GM21786 (cell line): ENCODE measurements around the gene STRA8.

Experiments
- ATAC-seq: cut with Tn5 transposase; IDR thresholded peaks from one replicate; pipeline ENCODE4 v1.9.1; 2021; ENCODE audit not compliant: unreplicated experiment

Gene STRA8

DNA sequence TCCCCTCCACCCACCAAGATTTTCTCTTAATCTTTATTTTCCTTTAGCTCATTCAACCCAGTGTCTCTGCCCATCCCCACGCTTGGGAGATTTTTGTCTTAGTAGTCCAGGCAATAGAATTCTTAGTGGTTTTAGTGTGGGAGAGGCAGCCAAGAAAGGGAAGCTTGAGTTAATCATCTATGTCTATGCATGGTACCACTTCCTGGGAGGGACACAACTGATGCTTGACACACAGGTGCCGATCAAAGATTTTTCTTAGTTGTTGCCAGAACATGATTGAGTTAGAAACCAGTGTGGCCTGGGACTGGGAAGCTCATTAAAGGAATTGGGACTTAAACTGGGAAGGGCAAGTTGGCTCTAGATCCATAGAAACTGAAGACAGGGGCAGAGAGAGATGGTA lies 3.1 kb downstream of the STRA8 start:
- peak; percentile 83 for ATAC-seq

DNA sequence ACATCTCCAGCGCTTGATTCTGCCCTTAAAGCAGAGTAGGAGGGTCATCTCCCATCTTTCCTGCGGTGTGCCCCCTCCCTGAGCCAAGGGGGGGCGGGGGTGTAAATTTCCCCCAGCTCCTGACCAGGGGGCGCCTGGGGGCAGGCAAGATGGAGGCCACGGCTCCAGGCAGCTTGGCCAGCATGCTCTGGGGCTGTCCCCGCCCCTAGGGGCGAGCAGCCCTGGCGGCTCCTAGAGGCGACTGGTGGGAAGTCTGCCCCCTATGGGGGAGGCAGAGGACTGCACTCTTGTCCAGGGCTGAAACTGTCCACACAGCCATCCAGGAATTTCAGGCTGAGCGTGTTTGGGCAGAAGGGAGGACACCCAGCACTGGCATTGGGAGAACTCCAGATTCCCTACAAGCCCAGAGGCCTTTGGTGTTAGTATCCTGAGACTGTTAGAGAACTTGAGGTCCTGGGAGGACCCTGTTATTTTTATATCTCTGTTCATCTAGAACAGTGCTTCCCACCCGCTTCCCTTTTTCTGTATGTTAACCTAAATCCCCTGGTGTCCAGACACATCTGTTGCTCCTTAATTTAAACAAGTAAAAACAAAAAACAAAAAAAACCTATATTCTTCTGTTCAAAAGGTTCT lies 4.6 kb downstream of the STRA8 start:
- no peak for ATAC-seq

DNA sequence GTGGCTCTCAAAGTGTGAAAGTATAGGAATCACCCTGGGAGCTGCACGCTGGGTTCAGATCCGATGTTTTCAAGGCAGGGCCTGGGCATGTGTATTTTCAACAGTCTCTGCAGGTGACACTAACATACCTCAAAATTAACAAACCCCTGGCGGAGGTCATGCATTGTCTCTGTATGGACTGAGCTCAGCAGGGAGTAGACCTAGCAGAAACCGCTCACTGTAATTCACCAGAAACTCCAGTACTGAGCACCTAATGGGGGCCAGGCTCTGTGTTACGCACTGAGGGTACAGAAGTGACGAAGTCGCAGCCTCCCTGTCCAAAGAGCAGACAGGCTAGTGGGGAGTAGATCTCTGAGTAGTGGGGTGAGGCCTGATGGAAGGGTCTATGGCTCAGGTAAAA lies 5.6 kb downstream of the STRA8 start:
- ATAC-seq, result no peak

DNA sequence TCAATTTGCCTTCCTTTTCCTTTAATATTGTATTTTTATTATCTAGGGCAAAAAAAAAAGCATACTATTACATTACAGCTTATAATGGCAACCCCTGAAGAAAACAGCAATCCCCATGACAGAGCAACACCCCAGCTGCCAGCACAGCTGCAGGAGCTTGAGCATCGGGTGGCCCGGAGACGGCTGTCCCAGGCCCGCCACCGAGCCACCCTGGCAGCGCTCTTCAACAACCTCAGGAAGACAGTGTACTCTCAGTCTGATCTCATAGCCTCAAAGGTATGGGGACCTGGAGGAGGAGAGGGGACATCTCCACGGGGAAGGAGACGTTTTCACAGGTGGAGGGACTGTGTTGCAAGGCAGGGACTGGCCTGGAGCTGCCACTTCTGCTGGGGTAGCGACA lies 6.8 kb downstream of the STRA8 start:
- ATAC-seq, result no peak

DNA sequence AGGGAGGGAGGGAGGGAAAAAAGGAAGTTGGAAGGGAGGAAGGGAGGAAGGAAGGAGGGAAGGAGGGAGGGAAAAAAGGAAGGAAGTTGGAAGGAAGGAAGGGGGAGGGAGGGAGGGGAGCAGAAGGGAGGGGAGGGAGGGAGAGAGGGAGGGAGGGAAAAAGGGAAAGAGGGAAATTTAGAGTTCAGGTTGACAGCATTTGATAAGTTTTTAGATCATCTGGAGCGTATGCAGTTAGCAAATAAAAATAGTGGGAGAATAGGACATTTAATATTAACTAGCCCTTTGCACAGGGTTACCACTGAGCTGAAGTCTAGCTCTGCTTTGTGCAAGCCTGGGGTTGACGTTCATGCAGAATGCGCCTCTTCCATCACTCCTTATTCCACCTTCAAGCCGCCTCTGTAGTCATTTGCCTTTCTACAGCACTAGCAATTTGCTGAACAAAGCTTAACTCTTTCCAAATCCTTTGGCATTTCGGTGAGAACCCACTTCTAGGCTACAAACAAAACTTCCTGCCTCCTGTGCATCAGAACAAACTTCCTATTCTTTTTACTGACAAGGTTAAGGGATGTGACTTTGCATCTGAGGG lies 8.6 kb downstream of the STRA8 start:
- no peak for ATAC-seq

DNA sequence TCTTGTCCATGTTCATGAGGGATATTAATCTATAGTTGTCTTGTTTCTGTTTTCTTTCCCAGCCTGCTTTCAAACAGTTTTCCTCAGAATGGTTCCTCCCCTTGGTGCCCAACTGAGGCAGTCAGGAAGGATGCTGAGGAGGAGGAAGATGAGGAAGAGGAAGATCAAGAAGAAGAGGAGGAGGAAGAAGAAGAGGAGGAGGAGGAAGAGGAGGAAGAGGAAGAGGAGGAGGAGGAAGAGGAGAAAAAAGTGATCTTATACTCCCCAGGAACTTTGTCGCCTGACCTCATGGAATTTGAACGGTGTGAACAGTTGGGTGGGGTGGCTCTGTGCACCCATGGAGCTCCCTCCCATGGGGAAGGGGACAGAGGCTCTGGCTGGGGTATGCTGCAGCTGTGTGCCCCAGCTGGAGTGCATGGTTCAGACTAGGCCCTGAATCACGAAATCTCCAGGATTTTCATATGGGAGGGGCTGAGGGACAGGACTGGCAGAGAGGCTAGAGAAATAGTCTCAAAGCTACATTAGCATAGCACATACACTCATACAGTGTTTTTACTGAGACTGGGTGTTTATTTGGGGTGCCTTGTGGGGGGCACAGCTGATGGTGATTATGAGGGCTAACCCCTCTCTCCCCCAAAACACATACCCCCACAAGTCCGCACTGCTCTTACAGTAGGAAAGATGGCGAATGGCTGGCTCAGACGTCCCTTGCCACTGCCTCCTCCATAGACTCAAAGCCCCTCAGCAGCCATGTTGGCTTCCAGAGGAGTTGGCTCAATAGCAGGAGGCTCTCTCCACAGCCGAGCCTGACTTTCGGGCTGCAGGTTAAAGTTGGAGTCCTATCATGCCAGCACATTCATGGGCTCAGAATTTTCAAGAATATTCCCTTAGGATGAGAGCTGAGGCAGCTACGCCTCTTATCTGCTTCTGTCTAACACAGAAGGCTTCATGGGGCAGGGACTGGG lies 11.9 kb downstream of the STRA8 start:
- no peak for ATAC-seq

DNA sequence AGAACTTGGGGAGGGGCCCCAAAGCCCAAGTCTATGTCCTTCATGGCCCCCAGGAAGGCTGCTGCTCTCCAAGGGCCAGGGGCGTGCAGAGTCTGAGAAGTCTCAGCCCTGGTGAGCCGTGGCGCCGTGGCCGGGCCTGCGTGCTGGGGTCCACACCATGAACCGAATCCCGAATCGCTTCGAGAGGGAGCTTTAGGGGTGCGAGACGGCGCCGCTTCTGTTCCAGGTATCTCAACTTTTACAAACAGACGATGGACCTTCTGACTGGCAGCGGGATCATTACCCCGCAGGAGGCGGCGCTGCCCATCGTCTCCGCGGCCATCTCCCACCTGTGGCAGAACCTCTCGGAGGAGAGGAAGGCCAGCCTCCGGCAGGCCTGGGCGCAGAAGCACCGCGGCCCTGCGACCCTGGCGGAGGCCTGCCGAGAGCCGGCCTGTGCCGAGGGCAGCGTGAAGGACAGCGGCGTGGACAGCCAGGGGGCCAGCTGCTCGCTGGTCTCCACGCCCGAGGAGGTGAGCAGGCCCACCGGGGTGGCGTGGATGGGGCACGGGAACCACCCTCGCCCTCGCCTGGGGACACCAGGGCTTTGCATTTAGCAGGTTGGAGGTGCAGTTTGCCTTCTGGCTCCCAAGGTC lies 12.7 kb downstream of the STRA8 start:
- ATAC-seq, result no peak

DNA sequence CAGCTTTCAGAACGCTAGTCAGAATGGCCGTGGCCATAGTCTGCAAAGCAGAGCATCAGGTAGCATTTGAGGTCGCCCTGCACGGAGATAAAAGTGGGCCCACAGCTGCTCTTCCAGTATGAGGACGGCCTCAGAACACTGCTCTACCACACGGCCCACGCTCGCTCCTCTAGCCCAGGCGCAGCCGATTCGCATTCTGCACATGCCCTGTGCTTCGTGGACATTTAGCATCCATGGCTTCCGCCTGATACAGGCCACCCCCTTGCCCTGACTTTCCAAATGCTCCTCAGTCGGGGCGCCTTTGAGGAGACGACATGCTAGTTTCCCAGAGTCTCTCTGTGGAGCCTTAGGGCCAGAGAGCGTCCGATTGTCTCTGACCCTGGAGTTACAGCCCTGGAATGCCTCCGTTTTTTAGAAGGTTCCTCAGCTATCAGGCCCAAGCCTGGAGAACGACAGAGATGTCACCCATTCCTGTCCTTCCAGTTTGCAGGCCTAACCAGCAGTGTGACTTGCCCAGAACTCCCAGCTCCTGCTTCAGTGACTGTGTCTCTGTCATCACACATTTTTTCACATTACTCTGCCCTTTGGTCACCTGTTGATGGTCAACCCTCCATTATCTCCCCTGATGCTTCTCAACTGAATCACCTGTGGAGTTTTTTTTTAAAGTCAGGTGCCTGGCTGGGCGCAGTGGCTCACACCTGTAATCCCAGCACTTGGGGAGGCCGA lies 14.3 kb downstream of the STRA8 start:
- ATAC-seq, result no peak

DNA sequence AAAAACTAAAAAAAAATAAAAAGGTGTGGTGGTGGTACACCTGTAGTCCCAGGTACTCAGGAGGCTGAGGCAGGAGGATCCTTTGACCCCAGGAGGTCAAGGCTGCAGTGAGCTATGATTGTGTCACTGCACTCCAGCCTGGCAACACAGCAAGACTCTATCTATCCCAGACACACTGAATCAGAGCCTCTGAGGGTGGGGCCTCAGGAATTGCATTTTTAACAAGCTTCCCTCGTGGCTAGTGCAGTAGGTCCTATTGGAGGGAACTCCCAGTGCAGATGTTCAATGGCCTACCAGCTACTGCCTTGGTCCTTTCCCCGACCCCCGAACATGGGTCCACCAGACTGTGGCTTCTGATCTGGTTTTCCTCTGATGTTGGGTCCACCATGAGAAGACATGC lies 14.9 kb downstream of the STRA8 start:
- no peak for ATAC-seq

DNA sequence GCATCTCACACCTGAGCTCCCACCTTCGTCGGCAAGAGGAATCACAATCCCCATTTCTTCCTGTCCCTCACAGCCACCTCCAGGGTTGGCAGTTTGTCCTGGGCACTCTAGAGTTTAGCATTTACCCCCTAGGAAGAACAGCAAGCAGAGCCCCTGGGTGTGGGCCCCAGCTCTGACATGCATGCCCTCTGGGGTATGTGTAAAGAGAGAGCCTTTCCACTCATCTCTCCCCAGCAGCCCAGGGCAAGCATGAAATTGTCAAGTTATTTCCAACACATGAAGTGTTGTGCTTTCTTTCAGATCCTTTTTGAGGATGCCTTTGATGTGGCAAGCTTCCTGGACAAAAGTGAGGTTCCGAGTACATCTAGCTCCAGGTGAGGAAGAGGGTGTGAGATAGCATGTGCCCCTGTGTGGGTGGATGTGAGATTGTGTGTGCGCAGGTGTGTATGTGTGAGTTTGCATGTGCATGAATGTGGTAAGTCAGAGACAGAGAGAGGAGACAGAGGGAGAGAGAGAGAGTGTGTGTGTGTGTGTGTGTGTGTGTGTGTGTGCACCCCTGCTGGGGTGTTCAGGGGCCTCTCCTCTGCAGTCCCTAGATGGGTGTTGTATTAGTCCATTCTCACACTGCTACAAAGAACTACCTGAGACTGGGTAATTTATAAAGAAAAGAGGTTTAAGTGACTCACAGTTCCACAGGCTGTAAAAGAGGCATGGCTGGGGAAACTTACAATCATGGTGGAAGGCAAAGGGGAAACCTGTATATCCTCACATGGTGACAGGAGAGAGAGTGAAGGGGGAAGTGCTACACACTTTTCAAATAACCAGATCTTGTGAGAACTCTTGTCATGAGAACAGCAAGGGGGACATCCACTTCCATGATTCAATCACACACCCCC lies 18.1 kb downstream of the STRA8 start:
- ATAC-seq, result no peak

DNA sequence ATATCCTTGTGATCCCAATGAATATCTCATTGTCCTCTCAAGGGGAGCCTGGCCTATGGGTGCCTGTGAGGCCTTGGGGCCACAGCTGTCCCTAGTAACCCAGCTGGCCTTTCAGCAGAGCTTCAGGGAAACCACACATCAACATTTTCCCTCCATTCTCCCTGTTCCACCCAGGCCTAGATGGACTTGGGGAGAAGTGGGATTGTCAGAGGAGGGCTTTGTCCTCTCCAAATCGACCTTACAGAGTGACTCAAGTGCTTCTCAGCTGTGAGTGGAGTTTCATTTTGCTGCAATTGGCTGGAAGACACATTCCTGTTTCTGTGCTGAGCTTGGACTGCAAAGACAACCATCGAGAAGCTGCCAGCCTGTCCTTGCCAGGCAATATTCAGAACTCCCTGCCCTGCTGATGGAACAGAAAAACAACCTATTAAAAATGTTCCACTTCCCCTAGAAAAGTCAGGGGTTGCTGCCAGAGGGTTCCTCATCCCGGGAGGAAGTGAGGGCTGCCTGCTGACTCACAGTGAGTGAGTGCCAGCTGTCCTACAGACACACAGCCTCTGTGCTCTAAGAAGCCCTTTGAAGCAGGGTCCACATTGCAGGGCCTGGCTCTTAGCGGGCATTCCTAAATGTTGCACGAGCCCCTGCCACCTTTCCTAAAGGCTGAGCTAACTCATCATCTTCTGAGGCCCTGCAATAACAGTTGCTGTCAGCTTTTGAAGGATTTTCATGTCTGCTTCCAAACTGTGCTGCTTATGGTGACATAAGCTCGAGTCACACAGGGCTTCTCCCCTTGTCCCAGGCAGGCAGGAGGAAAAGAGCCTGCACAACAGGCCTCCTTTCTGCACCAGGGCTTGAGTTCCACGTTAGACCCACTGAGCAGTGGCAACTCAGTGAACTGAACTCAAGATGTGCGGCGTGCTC lies 20.5 kb downstream of the STRA8 start:
- ATAC-seq, result no peak

DNA sequence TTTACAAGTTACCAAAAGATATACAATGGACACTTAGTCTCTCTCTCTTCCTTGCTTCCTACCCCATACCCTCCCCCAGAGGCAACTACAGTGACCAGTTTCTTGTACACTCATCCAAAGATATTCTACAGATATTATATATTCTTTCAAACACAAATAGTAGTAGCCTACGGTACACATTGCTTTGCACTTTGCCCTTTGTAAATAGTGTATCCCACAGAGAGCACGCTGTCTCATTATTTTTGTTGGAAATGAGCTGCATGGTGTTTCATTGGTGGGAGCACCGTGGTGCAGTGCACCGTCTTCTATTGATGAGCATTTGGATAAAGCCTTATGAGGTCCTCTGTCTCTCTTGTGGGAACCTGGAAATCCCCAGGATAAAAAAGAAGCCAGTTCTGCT lies 24.2 kb downstream of the STRA8 start:
- ATAC-seq, result no peak

DNA sequence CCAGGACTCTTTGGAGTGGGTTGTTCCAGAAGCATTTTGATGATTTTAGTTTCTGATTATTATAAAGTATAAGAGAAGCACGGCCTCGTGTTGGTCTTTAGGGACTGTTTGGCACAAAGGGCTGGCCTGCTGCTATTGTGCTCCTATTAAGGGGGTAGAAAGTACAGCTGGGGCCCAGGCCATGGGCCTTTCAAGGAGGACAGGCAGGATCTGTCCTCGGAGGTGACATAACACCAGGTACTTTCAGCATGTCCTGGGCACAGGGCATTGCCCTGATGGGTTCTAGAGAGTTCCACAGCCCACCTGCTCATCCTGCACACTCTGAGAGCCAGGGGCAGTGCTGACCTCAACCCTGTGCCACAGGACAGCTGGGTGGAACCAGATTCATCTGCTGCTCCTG lies 24.9 kb downstream of the STRA8 start:
- ATAC-seq, result no peak

DNA sequence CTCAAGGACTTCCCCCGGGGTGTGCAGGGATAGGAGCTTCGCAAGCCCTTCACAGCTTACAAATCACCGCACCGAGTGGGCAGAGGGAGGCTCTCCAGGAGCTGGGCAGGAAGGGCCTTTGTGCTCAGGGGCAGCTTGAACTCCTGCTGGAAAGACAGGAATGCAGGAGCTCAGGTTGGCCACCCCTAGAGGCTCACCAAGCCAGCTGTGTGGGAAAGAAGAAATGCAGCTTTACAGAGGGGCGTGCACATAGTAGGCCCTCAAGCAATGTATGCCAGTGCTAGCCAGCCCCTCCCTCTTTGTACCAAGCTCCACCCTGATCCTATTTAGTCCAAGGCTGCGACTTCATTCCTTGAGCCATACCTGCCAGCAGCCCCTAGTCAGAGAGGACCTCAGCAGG lies 26.1 kb downstream of the STRA8 start:
- no peak for ATAC-seq

DNA sequence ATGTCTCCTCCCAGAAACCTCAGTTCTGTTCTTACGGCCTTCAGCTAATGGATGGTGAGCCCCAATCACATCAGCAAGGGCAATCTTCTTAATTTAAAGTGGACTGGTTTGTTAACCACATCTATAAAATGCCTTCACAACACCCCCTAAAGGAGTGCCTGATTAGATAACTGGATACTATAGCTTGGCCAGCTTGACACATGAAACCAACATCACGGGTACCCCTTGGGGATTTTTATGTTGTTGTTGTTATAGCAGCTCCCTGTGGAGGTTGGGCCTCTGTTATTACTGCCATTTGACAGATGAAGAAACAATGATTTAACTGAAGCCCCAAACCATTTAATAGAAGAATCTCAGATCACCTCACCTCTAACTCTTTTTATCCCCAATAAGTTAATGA lies 26.8 kb downstream of the STRA8 start:
- no peak for ATAC-seq

DNA sequence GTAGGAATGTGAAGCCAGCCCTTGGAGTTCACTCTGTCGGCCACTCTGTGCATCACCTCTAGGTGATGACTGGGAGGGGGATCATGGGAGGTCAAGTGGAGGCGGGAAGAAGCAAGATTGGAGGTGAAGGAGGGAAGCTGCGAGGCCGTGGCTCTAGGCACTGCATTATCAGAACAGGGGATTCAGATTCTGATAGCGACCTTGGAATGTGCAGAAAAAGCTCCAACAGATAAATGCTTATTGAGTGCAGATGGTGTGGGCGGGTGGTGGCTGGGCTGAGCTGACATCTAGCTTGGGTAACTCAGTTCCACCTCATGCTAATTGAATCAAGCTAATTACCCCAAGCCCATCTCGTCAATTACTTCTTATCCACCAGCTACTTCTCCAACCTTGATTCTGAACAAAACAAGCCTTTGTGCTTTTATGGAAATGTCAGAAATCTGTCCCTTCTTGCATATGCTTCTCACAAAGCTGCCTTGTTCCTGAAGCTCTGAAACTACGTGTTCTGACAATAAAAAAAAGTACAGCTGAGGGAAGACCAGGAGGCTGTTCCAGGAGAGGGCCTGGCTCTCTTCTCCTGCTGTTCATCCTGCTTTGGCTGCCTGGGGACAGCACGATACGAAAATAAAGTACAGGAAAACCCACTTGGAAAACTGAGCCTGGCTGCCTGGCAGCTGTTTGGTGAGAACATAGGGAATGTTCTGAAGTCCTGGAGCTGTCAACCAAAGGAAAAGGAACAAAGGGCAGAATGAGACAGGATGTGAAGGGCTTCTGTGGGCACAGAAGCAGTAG lies 27.5 kb downstream of the STRA8 start:
- no peak for ATAC-seq

DNA sequence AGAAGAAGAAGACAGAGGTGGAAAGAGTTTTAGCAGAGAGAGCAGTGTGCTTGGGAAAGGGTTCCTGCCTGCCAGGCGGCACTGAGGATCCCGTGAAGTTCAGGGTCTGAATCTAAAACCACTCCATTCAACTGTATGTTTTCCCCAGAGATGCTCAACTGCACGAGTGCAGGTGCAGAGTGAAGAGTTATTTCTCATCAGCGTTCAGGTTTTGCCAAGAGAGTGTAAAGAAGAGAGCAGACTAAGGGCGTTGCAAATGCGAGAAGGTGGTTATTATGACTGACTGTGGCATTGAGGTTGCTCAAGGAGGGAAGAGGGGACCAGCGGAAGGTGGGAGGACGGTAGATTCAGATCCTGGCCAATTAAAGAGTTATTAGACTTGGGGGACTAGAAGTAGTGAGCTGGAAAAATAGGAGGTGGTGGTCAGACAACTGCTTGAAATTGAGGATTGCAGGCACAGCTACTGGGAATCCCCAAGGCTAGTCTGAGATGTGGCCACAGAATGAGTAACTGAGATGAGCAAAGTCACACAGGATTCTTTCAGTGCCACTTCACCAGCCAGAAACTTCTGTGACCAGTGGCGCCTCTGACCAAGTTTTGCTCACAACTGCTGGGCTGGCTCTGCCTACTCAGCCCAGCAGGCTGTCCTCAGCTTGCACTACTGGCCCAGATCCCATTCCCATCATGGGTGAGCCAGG lies 29.1 kb downstream of the STRA8 start:
- no peak for ATAC-seq
